Measurements from ENCODE around the gene DPYD. TPM values are rescaled to one million over a fixed set of nuclear protein-coding genes. Genes with fewer than 3 reads are reported as not detected.

The DPYD gene
- total RNA-seq, 1 experiment from 2014 or later = 12.8 TPM

GRCh38 chr1:97929874-97930851, 9.3 kb upstream of the DPYD start:
- DNase-seq (no peak), ATAC-seq (no peak)
- H3K9me2 ChIP-seq (replicated peaks; ENCODE audit: low read length) = no peaks in the 10 kb centered on the region; the same call in 1 of the 2 replicates
- H3K9me3 ChIP-seq (ENCODE audit: low read length) = no peaks in the 10 kb centered on the region
- no peaks in the 10 kb centered on the region for H3K79me2 ChIP-seq (ENCODE audit: low read length)
- H3K4me2 ChIP-seq (ENCODE audit: low read length) = no peak overlapping the region
- no peak overlapping the region for H3K27ac ChIP-seq (ENCODE audit: low read length)
- H3K4me1 ChIP-seq (ENCODE audit: insufficient read depth, low read length) = no peaks in the 10 kb centered on the region
- intact Hi-C loops (cut with micrococcal nuclease) = loop anchor here (10.0 kb wide), 1 partner anchor 395 kb away; no protein-coding TSS in a partner anchor
- no peak for TF ChIP-seq EZH2 (IDR thresholded peaks at IDR 0.05; ENCODE audit: low read length, unreplicated experiment)
- TF ChIP-seq EZH2phosphoT487 (IDR thresholded peaks at IDR 0.05; ENCODE audit: borderline replicate concordance, low read length) = no peak
- TF ChIP-seq CTCF (conservative IDR thresholded peaks at IDR 0.05; ENCODE audit: low read depth, low read length) = no peak
- BruUV-seq (replicated peaks) = no TSS peak
- H3K27me3 ChIP-seq (ENCODE audit: low read length) = no peaks in the 10 kb centered on the region
- CTCF ChIA-PET = no interaction called here
- H3K9ac ChIP-seq (ENCODE audit: low read length) = no peak overlapping the region
- H3K4me3 ChIP-seq (ENCODE audit: low read length) = no peak overlapping the region
- no peak overlapping the region for H2AFZ ChIP-seq (ENCODE audit: low read length)
- no peaks in the 10 kb centered on the region for H3F3A ChIP-seq (ENCODE audit: low read length, unreplicated experiment)
- H4K20me1 ChIP-seq (ENCODE audit: low read length) = no peaks in the 10 kb centered on the region
- H3K36me3 ChIP-seq (ENCODE audit: low read depth, low read length) = no peaks in the 10 kb centered on the region
- POLR2A ChIA-PET (ENCODE audit: unreplicated experiment) = no interaction called here

GRCh38 chr1:97926017-97926708, 5.3 kb upstream of the DPYD start:
- no peaks in the 10 kb centered on the region for H3K79me2 ChIP-seq (ENCODE audit: low read length)
- ChIA-PET CTCF (no interaction called here), POLR2A (ENCODE audit: unreplicated experiment) (no interaction called here)
- no peak for DNase-seq
- H3K4me3 ChIP-seq (ENCODE audit: low read length) = no peak overlapping the region
- no peak for ATAC-seq
- H3K4me1 ChIP-seq (ENCODE audit: insufficient read depth, low read length) = peaks cover 7% of the 10 kb centered on the region
- no peaks in the 10 kb centered on the region for H3F3A ChIP-seq (ENCODE audit: low read length, unreplicated experiment)
- H3K4me2 ChIP-seq (ENCODE audit: low read length) = no peak overlapping the region
- TF ChIP-seq EZH2phosphoT487 (IDR thresholded peaks at IDR 0.05; ENCODE audit: borderline replicate concordance, low read length) (no peak), CTCF (conservative IDR thresholded peaks at IDR 0.05; ENCODE audit: low read depth, low read length) (no peak), EZH2 (IDR thresholded peaks at IDR 0.05; ENCODE audit: low read length, unreplicated experiment) (no peak)
- no peaks in the 10 kb centered on the region for H4K20me1 ChIP-seq (ENCODE audit: low read length)
- intact Hi-C loops (cut with micrococcal nuclease) = loop anchor here (10.0 kb wide), 1 partner anchor 399 kb away; no protein-coding TSS in a partner anchor
- H3K9ac ChIP-seq (ENCODE audit: low read length) = no peak overlapping the region
- no peak overlapping the region for H3K27ac ChIP-seq (ENCODE audit: low read length)
- no peaks in the 10 kb centered on the region for H3K27me3 ChIP-seq (ENCODE audit: low read length)
- H3K9me2 ChIP-seq (replicated peaks; ENCODE audit: low read length) = no peaks in the 10 kb centered on the region; the same call in 1 of the 2 replicates
- no TSS peak for BruUV-seq (replicated peaks)
- H3K36me3 ChIP-seq (ENCODE audit: low read depth, low read length) = no peaks in the 10 kb centered on the region
- no peaks in the 10 kb centered on the region for H3K9me3 ChIP-seq (ENCODE audit: low read length)
- H2AFZ ChIP-seq (ENCODE audit: low read length) = no peak overlapping the region

All from PC-3 (cell line).